HG02870 (cell line): ENCODE data around the gene CRYGS.

Experiments
- ATAC-seq: cut with Tn5 transposase; IDR thresholded peaks from one replicate; pipeline ENCODE4 v1.9.1; 2021; ENCODE audit warnings: mild to moderate bottlenecking, moderate library complexity; ENCODE audit not compliant: unreplicated experiment

Gene CRYGS

GRCh38 chr3:186497608-186498007, 46.6 kb downstream of the CRYGS start:
- no peak for ATAC-seq

- no peak for ATAC-seq
Observed at GRCh38 chr3:186496635-186497034, 47.5 kb downstream of the CRYGS start.

- ATAC-seq, result no peak
Observed at GRCh38 chr3:186496016-186496415, 48.2 kb downstream of the CRYGS start.

- ATAC-seq, result no peak
Observed at GRCh38 chr3:186493525-186494255, 50.5 kb downstream of the CRYGS start.

- no peak for ATAC-seq
Observed at GRCh38 chr3:186492385-186492984, 51.7 kb downstream of the CRYGS start.

GRCh38 chr3:186489507-186489906, 54.7 kb downstream of the CRYGS start:
- ATAC-seq, result no peak
